ENCODE measurements around the gene SLC7A5.

DNA sequence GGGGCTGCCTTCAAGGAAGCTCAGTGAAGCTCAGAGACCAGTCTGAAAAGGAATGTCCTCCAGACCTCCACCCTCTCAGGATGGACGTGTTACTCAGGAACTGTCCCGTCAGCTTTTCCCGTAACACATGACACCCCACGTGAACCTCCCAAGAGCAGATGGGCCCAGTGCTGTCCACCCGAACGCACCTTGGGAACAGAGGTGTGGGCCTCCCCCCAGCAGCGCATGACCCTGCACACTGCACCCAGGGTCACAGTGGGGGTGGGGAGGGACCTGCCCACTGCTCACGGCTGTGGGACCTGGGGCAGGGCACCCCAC is 21.9 kb downstream of the SLC7A5 start:
- TF ChIP-seq EZH2 (IDR thresholded peaks at IDR 0.05; ENCODE audit: borderline replicate concordance, low read depth, low read length, severe bottlenecking) (no peak), POLR2A (IDR thresholded peaks at IDR 0.05; ENCODE audit: low read depth, low read length) (no peak), POLR2AphosphoS5 (IDR thresholded peaks at IDR 0.05; ENCODE audit: insufficient read depth, low read depth, low read length) (no peak)
- TF ChIP-seq, protein P1, sequence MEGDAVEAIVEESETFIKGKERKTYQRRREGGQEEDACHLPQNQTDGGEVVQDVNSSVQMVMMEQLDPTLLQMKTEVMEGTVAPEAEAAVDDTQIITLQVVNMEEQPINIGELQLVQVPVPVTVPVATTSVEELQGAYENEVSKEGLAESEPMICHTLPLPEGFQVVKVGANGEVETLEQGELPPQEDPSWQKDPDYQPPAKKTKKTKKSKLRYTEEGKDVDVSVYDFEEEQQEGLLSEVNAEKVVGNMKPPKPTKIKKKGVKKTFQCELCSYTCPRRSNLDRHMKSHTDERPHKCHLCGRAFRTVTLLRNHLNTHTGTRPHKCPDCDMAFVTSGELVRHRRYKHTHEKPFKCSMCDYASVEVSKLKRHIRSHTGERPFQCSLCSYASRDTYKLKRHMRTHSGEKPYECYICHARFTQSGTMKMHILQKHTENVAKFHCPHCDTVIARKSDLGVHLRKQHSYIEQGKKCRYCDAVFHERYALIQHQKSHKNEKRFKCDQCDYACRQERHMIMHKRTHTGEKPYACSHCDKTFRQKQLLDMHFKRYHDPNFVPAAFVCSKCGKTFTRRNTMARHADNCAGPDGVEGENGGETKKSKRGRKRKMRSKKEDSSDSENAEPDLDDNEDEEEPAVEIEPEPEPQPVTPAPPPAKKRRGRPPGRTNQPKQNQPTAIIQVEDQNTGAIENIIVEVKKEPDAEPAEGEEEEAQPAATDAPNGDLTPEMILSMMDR (IDR thresholded peaks at IDR 0.05; ENCODE audit: extremely low read depth in 1 of 2, insufficient read depth in 1 of 2, low read depth in 1 of 2, low read length in 2 of 2): no peak
